ENCODE data around the gene APOL2.
"Not testable (repeated sequence)": the region's sequence is repeated elsewhere in the genome, so short reads cannot be mapped to it uniquely, and the experiment has no call there.

Gene APOL2

GRCh38 chr22:36239401-36240171 lies at the start of gene APOL2:
Gene APOL2 (minus strand): TSS chr22:36239527. CDS start chr22:36233162, 6,365 bp downstream.
- peak; percentile 93 for DNase-seq

GRCh38 chr22:36288571-36289405 lies 49.5 kb upstream of the APOL2 start:
- DNase-seq = no peak

GRCh38 chr22:36287881-36288515 lies 48.7 kb upstream of the APOL2 start:
- DNase-seq = no peak

- peak; percentile 72 for DNase-seq
Measured at GRCh38 chr22:36286096-36286957, 47.0 kb upstream of the APOL2 start.

GRCh38 chr22:36285545-36285944 lies 46.2 kb upstream of the APOL2 start:
- no peak for DNase-seq

GRCh38 chr22:36285017-36285416 lies 45.7 kb upstream of the APOL2 start:
- DNase-seq = no peak

GRCh38 chr22:36284171-36284571 lies 44.8 kb upstream of the APOL2 start:
- DNase-seq = no peak

GRCh38 chr22:36282328-36282831 lies 43.1 kb upstream of the APOL2 start:
- no peak for DNase-seq

- no peak for DNase-seq
Measured at GRCh38 chr22:36281781-36282327, 42.5 kb upstream of the APOL2 start.

GRCh38 chr22:36280379-36280778 lies 41.1 kb upstream of the APOL2 start:
- DNase-seq = no peak

GRCh38 chr22:36279219-36279666 lies 39.9 kb upstream of the APOL2 start:
- no peak for DNase-seq

- DNase-seq = peak; percentile 74
Measured at GRCh38 chr22:36277482-36278291, 38.4 kb upstream of the APOL2 start.

GRCh38 chr22:36274531-36274930 lies 35.2 kb upstream of the APOL2 start:
- no peak for DNase-seq

GRCh38 chr22:36271951-36272350 lies 32.6 kb upstream of the APOL2 start:
- DNase-seq = not testable (repeated sequence)

GRCh38 chr22:36271231-36271630 lies 31.9 kb upstream of the APOL2 start:
- DNase-seq = not testable (repeated sequence)

GRCh38 chr22:36267896-36268485 lies 28.7 kb upstream of the APOL2 start:
- no peak for DNase-seq

- DNase-seq = no peak
Measured at GRCh38 chr22:36267058-36267457, 27.7 kb upstream of the APOL2 start.

GRCh38 chr22:36263886-36264664 lies 24.7 kb upstream of the APOL2 start:
- DNase-seq = not testable (repeated sequence)

GRCh38 chr22:36263216-36263673 lies 23.9 kb upstream of the APOL2 start:
- DNase-seq = not testable (repeated sequence)

GRCh38 chr22:36262307-36262706 lies 23.0 kb upstream of the APOL2 start:
- DNase-seq = not testable (repeated sequence)
